K562 (cell line): ENCODE data around the gene RASSF3. TPM values are rescaled to one million over a fixed set of nuclear protein-coding genes. Genes with fewer than 3 reads are reported as not detected.

Experiments used
- ATF1 ChIP-seq, 2 experiments: fragments of 450-650 bp in 1 of 2; IDR thresholded peaks; 2 replicates each; pipeline ENCODE4 v1.6.1; 2016; ENCODE audit warnings: missing compliant biosample characterization in 1 of 2, missing genetic modification characterization in 1 of 2
- CCNT2 ChIP-seq: IDR thresholded peaks from 2 replicates; pipeline ENCODE4 v1.6.1; 2011; ENCODE audit warnings: borderline replicate concordance, low read depth, mild to moderate bottlenecking, moderate library complexity, mixed read lengths, low read length; ENCODE audit not compliant: insufficient read length; ENCODE audit errors: extremely low read depth
- CTBP1 ChIP-seq: fragments of 450-650 bp; IDR thresholded peaks from 2 replicates; pipeline ENCODE4 v1.6.1; 2016; ENCODE audit warnings: borderline replicate concordance
- EP400 ChIP-seq: fragments of 450-650 bp; IDR thresholded peaks from 2 replicates; pipeline ENCODE4 v1.6.1; 2017; ENCODE audit warnings: antibody characterized with exemption, mild to moderate bottlenecking, moderate library complexity
- ETV1 ChIP-seq: fragments of 450-650 bp; conservative IDR thresholded peaks from 2 replicates; pipeline ENCODE4 v1.6.1; 2016; ENCODE audit warnings: missing genetic modification characterization, control low read depth, low read depth, missing compliant biosample characterization
- FOXJ2 ChIP-seq: fragments of 200-800 bp; sonication (Bioruptor generic); IDR thresholded peaks from 2 replicates; pipeline ENCODE4 v1.6.1; 2016; ENCODE audit warnings: missing genetic modification characterization, missing compliant biosample characterization
- KDM1A ChIP-seq, 2 experiments: fragments of 450-650 bp; IDR thresholded peaks; 2 replicates each; pipeline ENCODE4 v1.6.1; 2016; ENCODE audit warnings: mild to moderate bottlenecking in 2 of 2
- KLF6 ChIP-seq: fragments of 250-450 bp; sonication (Bioruptor Pico); IDR thresholded peaks from 2 replicates; pipeline ENCODE4 v1.4.0; 2020; ENCODE audit warnings: mild to moderate bottlenecking, moderate library complexity, borderline replicate concordance
- L3MBTL2 ChIP-seq: fragments of 450-650 bp; IDR thresholded peaks from 2 replicates; pipeline ENCODE4 v1.6.1; 2016; ENCODE audit warnings: mild to moderate bottlenecking, moderate library complexity
- MCM3 ChIP-seq: fragments of 450-650 bp; IDR thresholded peaks from 2 replicates; pipeline ENCODE4 v1.6.1; 2016
- NFE2 ChIP-seq: IDR thresholded peaks from 2 replicates; pipeline ENCODE4 v1.6.1; 2014; ENCODE audit warnings: antibody characterized with exemption, low read depth
- PURB ChIP-seq: sonication (generic); formaldehyde crosslinking; IDR thresholded peaks from 2 replicates; pipeline ENCODE4 v1.9.0; 2021; ENCODE audit warnings: low read depth, mild to moderate bottlenecking, missing genetic modification reagents
- SLC30A9 ChIP-seq: fragments of 250-450 bp; sonication (Bioruptor Pico); IDR thresholded peaks from 2 replicates; pipeline ENCODE4 v1.8.0; 2022; ENCODE audit warnings: mild to moderate bottlenecking, moderate library complexity
- ZNF316 ChIP-seq: fragments of 450-650 bp; IDR thresholded peaks from 2 replicates; pipeline ENCODE4 v1.6.1; 2016
- polyA plus RNA-seq, 8 experiments: library from polyadenylated mRNA; depleted of rRNA in 4 of 8; stranded (reverse) in 5 of 8; unstranded in 3 of 8; fragments of >200 nt; fragmentation: Nextera tagmentation in 2 of 8; fragmentation: Illumina TruSeq in 1 of 8; extraction: Ambion mirVana in 2 of 8; extraction: Trizol in 1 of 8; gene quantifications; 2 replicates each; pipeline versions ENCODE4 v1.2.1 to v1.2.3, GENCODE V29; 2011 to 2014; ENCODE audit warnings: inconsistent platforms in 1 of 8, missing spikeins in 1 of 8
- total RNA-seq, 7 experiments: library from RNA; depleted of rRNA in 6 of 7; stranded (reverse); fragments of >200 nt in 6 of 7; fragmentation: Illumina TruSeq in 2 of 7; extraction: Trizol in 2 of 7; gene quantifications; 2 replicates each; pipeline versions ENCODE4 v1.2.1 to v1.2.3, GENCODE V29; 2011 to 2021; ENCODE audit warnings: low replicate concordance in 1 of 7
- TF ChIP-seq, protein P1 (sequence below), 2 experiments: IDR thresholded peaks; 2 replicates each; pipeline ENCODE4 v1.6.1; 2012; ENCODE audit warnings: improper control_type of control experiment in 2 of 2, low read depth in 2 of 2, low read length in 2 of 2, borderline replicate concordance in 1 of 2
- TF ChIP-seq, protein P2 (sequence below): fragments of 450-650 bp; IDR thresholded peaks from 2 replicates; pipeline ENCODE4 v1.6.1; 2016; ENCODE audit warnings: mild to moderate bottlenecking, moderate library complexity

RASSF3 gene
- total and polyA plus RNA-seq, 9 of the 15 experiments (the other 6 are each of a cell fraction or from before 2014, with no cell fraction given): 3.7 to 39.2 (median 20.2) TPM

DNA sequence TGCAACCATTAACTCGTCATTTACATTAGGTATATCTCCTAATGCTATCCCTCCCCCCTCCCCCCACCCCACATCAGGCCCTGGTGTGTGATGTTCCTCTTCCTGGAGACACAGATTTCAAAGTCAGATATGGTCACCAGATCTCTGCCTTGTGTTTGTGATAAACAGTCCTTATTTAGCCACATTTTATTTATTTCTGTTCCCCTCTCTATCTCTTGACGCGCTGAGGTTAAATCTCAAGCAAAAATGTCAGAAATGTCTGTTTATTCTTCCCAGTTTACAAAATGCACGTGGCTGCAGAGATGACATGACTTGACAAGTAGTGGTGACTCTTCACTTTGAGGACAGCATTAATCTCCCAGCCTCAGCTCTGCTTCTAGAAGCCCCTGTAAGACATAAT, 11.5 kb upstream of the RASSF3 start (continued):
- TF ChIP-seq PURB (CRISPR knock-in tag): no peak
- TF ChIP-seq CTBP1: peak; percentile 42; the same call in 1 of the 2 replicates
- TF ChIP-seq KDM1A (IDR thresholded peaks at IDR 0.05): peak in 1 of 2 experiments; percentile 44; a peak in 1 of 4 replicates
- TF ChIP-seq KLF6: no peak
- TF ChIP-seq, protein P1, sequence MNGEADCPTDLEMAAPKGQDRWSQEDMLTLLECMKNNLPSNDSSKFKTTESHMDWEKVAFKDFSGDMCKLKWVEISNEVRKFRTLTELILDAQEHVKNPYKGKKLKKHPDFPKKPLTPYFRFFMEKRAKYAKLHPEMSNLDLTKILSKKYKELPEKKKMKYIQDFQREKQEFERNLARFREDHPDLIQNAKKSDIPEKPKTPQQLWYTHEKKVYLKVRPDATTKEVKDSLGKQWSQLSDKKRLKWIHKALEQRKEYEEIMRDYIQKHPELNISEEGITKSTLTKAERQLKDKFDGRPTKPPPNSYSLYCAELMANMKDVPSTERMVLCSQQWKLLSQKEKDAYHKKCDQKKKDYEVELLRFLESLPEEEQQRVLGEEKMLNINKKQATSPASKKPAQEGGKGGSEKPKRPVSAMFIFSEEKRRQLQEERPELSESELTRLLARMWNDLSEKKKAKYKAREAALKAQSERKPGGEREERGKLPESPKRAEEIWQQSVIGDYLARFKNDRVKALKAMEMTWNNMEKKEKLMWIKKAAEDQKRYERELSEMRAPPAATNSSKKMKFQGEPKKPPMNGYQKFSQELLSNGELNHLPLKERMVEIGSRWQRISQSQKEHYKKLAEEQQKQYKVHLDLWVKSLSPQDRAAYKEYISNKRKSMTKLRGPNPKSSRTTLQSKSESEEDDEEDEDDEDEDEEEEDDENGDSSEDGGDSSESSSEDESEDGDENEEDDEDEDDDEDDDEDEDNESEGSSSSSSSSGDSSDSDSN (IDR thresholded peaks at IDR 0.05; ENCODE audit: borderline replicate concordance in 1 of 2, low read depth in 2 of 2, low read length in 2 of 2): no peak
- TF ChIP-seq, protein P2, sequence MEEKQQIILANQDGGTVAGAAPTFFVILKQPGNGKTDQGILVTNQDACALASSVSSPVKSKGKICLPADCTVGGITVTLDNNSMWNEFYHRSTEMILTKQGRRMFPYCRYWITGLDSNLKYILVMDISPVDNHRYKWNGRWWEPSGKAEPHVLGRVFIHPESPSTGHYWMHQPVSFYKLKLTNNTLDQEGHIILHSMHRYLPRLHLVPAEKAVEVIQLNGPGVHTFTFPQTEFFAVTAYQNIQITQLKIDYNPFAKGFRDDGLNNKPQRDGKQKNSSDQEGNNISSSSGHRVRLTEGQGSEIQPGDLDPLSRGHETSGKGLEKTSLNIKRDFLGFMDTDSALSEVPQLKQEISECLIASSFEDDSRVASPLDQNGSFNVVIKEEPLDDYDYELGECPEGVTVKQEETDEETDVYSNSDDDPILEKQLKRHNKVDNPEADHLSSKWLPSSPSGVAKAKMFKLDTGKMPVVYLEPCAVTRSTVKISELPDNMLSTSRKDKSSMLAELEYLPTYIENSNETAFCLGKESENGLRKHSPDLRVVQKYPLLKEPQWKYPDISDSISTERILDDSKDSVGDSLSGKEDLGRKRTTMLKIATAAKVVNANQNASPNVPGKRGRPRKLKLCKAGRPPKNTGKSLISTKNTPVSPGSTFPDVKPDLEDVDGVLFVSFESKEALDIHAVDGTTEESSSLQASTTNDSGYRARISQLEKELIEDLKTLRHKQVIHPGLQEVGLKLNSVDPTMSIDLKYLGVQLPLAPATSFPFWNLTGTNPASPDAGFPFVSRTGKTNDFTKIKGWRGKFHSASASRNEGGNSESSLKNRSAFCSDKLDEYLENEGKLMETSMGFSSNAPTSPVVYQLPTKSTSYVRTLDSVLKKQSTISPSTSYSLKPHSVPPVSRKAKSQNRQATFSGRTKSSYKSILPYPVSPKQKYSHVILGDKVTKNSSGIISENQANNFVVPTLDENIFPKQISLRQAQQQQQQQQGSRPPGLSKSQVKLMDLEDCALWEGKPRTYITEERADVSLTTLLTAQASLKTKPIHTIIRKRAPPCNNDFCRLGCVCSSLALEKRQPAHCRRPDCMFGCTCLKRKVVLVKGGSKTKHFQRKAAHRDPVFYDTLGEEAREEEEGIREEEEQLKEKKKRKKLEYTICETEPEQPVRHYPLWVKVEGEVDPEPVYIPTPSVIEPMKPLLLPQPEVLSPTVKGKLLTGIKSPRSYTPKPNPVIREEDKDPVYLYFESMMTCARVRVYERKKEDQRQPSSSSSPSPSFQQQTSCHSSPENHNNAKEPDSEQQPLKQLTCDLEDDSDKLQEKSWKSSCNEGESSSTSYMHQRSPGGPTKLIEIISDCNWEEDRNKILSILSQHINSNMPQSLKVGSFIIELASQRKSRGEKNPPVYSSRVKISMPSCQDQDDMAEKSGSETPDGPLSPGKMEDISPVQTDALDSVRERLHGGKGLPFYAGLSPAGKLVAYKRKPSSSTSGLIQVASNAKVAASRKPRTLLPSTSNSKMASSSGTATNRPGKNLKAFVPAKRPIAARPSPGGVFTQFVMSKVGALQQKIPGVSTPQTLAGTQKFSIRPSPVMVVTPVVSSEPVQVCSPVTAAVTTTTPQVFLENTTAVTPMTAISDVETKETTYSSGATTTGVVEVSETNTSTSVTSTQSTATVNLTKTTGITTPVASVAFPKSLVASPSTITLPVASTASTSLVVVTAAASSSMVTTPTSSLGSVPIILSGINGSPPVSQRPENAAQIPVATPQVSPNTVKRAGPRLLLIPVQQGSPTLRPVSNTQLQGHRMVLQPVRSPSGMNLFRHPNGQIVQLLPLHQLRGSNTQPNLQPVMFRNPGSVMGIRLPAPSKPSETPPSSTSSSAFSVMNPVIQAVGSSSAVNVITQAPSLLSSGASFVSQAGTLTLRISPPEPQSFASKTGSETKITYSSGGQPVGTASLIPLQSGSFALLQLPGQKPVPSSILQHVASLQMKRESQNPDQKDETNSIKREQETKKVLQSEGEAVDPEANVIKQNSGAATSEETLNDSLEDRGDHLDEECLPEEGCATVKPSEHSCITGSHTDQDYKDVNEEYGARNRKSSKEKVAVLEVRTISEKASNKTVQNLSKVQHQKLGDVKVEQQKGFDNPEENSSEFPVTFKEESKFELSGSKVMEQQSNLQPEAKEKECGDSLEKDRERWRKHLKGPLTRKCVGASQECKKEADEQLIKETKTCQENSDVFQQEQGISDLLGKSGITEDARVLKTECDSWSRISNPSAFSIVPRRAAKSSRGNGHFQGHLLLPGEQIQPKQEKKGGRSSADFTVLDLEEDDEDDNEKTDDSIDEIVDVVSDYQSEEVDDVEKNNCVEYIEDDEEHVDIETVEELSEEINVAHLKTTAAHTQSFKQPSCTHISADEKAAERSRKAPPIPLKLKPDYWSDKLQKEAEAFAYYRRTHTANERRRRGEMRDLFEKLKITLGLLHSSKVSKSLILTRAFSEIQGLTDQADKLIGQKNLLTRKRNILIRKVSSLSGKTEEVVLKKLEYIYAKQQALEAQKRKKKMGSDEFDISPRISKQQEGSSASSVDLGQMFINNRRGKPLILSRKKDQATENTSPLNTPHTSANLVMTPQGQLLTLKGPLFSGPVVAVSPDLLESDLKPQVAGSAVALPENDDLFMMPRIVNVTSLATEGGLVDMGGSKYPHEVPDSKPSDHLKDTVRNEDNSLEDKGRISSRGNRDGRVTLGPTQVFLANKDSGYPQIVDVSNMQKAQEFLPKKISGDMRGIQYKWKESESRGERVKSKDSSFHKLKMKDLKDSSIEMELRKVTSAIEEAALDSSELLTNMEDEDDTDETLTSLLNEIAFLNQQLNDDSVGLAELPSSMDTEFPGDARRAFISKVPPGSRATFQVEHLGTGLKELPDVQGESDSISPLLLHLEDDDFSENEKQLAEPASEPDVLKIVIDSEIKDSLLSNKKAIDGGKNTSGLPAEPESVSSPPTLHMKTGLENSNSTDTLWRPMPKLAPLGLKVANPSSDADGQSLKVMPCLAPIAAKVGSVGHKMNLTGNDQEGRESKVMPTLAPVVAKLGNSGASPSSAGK: peak; percentile 79
- TF ChIP-seq ZNF316: peak; percentile 29; the same call in 1 of the 2 replicates
- 0 out of 2 replicates have a peak, but pooled peaks have one; percentile 43 for TF ChIP-seq EP400
- TF ChIP-seq ATF1 (CRISPR knock-in tag; IDR thresholded peaks at IDR 0.05): no peak
- peak; percentile 30; the same call in 1 of the 2 replicates for TF ChIP-seq ATF1 (tag; IDR thresholded peaks at IDR 0.05)
- peak; percentile 16; the same call in 1 of the 2 replicates for TF ChIP-seq ETV1 (tag)
- TF ChIP-seq FOXJ2 (tag): peak; percentile 54; the same call in 1 of the 2 replicates
- TF ChIP-seq SLC30A9 (CRISPR knock-in tag): no peak
- TF ChIP-seq CCNT2: peak; percentile 32
- TF ChIP-seq L3MBTL2: peak; percentile 93
- TF ChIP-seq NFE2: peak; percentile 53
- no peak for TF ChIP-seq MCM3
